ENCODE measurements around the gene EML1.

EML1 gene

DNA sequence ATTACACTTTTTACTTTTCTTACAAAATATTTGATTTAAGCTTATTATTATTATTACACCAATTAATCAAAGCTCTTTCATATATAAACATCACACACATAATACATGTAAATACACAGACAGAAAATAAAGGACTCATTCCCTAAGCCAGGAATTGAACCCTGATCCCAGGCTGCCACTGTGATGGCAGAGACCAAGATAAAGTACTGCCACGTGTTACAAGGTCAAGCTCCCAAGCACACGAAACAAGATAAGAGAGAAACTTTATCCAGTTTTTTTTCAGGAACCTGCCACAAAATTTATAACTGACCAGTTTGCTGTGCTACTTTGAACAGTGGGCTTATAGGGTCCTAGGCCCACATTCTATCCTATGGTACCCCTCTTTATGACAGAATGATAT lies 111.3 kb downstream of the EML1 start:
- DNase-seq (ENCODE audit: low read depth in 2 of 2): no peak

DNA sequence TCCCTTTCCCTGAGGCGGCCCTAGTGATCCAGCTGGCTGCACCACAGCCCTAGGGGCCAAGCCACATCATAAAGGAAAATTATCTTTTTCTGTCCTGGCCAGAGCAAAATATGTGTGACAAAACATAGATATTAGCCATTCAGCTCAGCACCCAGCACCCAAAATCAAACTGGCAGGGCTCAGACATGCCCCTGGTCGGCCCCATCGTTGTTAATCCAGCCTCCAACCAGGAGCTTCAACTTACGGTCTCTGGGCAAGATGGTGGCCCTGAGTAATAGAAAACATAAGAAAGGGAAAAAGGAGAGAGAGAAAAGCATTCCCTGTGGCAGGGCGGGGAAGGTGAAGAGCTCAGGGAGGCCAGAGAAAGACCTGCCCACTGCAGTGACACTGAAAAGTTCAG lies 111.9 kb downstream of the EML1 start:
- DNase-seq (ENCODE audit: low read depth in 2 of 2): no peak

DNA sequence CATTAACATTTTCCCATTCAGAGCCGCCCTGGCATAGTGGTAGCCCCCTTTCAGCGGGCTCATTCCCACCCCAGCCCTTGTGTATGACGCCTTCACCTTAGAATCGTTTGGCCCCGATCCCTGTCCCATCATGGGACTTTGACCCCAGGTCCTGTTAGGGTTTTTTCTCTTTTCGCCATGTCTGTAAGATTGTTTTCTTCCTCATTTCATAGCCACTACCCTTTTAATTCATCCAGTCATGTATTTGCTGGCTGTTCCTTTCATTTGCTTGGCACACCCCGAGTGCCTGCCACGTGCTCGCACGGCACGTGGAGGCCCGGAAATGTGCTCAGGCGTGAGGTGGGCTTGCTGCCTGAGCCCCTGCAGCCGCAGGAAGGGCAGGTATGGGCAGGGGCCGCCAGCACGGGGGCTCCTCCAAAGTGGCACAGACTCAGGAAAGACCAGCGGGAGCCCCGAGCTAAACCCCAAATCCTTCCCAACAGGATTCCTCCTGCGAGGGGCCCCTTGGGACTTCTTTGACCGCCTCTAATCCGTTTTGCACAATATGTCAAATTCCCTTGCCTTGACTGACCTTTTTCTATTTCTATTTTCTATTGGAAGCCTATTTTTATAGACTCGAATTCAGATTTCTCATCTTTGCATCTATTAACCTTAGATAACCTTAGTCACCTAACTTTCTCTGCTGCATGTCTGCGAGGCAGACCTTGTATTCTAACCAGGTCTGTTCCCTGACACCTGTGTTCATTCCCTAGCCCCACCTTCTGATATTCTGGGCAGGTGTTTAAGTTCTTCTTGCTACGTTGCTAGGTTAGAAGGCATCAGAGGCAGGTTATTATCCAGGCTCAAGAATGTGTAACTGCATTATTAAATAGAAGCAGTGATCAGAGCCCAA lies 114.8 kb downstream of the EML1 start:
- DNase-seq (ENCODE audit: low read depth in 2 of 2): no peak

DNA sequence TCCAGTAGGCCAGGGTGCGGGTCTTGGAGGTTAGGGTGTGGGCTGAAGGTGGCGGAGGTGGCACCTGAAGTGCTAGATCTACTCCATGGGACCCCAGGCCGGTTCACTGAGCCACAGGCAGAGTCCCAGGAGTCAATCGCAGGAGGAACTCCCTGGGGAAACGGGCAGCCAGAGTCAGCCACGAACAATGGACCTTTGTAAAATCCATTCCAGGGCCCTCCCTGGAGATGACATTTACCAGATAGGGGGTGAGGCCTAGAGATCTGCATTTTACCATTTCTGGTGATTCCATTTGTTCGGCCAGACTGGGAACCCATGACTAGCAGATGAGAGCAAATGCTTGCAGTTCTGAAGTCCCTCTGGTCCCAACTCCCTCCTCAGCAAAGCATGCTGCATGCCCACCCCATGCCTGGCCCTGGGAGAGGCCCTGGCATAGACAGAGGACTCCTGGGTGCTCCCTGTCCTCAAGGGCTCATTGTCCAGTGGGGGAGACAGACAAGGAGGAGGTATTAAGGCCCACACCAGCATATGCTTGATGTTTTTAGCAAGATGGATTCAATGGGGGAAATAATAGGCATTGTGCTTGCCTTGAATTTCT lies 115.5 kb downstream of the EML1 start:
- DNase-seq (ENCODE audit: low read depth in 2 of 2): no peak

DNA sequence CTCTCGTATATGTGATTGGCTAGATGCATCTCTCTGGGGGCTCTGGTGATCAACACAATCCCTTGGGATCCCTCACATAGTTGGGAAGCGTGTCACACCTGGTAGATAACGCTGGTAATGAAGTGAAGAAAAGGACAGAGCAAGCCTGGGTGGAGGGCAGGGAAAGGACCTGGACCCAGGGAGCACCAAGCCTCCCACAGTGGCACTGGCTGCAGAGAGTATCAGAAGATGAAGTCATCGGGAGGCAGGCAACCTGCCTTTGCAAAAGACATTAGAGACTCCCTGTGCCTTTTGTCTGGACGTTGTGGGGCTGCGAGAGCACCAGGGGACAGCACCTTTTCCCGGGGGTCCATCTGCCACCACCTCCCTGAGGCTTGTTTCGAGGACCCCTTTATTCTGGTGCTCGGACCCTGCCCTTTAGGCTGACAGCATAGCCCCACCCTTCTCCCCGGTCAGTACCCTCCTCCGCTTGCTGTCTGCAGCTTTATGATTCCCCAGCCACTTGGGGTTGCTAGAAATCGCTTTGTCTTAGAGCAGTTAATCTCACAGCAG lies 116.4 kb downstream of the EML1 start:
- DNase-seq (ENCODE audit: low read depth in 2 of 2): no peak

DNA sequence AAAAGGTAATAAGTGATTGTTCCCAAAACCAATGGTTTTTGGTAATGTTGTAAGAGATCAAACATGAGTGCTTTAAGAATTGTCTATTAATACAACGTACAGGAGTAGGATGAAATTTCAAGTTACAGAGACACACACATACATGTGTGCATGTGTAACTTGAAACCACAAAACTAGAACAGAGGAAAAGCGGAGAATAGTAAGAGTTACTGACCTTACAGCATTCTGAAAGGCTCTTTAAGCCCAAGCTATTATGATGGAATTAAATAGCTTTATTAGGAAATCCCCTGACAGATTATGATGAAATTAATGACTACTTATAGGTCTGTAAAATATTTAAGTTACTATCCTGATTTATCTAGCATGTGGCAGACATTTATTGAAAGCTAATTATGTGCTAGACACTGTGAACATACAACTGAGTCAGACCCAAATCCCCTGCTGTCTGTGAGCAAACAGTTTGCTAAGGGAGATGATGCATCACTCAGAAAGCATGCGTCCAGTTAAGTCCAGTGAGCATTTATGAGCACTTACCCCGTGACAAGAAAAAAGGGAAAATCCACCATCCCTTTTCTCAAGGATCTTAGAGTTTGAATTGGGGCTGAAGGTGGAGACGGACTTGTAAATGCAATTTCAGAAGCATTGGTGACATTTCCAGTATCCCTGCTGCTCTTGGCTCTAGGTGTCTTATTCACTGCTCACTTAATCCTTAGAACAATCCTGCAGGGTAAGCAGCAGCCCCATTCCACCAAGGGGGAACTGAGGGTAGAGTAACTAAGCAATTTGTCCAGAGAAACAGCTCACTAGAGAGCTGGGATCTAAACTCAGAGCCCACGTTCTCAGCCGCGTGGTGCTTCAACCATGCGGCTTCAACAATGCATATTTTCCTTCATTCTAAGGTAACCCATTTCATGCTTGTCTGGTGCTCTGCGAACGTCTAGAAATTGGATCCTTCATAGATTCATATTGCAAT lies 117.4 kb downstream of the EML1 start:
- no peak for DNase-seq (ENCODE audit: low read depth in 2 of 2)

DNA sequence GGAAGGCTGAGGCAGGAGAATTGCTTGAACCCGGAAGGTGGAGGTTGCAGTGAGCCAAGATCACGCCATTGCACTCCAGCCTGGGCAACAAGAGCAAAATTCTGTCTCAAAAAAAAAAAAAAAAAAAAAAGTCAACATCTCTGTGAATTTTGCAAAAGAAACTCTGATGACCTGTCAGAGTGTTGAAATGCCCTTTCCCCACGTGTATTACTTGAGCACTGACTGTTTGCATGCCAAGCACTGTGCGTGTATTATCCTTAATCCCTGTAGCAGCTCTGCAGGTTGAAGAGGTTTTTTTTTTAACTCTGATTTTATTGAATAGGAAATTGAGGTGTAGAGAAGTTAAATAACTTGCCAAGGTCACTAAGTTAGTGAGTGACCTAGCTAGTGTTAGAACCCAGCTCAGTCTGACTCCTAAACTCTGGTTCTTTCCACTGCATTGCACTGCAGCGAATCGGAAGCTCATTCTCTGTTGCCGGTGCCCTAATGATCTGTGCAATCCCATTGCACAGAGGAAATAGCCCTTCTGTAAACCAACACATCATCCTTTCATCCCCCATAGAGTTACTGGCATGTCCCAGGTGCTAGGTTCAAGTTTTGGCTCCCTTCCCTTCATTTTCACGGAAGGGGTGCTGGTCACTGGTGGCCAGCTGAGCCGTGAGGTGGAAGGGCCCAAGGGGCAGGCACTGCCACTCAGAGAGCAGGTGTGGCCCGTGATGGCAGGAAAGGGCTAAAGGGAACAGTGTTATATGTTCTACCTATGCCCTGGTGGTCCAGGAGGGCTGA lies 122.3 kb downstream of the EML1 start:
- DNase-seq (ENCODE audit: low read depth in 2 of 2): no peak

DNA sequence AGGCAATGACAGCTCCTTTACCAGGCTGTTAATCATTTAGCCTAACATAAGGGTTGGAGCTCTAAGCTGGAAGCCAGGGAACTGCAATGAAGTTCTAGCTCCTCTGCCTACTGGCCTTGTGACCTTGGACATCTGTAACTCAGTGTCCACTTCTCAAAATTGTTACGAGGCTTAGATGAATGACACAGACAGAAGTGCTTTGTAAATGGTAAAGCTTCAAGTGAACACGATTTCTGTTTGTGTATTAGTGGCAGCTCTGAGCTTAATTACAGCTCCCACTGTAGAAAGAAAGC lies 122.8 kb downstream of the EML1 start:
- DNase-seq (ENCODE audit: low read depth in 2 of 2): no peak

DNA sequence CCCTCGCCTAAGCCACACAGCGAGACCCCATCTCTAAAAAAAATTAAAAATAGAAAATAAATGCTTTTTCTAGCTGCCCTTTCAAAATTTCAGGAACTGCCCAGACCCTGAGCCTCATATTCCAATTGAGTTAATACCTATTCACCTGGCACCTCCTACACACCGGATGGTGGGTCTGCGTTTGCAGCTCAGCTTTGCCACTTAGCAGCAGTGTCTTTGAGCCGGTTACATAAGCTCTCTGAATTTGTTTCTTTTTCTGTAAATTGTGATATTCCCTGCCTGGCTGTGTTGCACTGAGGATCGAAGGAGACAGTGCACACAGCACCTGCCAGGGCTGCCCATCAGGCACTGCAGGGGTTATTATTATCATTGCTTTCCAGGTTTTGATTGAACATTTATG lies 125.6 kb downstream of the EML1 start:
- DNase-seq (ENCODE audit: low read depth in 2 of 2): no peak

DNA sequence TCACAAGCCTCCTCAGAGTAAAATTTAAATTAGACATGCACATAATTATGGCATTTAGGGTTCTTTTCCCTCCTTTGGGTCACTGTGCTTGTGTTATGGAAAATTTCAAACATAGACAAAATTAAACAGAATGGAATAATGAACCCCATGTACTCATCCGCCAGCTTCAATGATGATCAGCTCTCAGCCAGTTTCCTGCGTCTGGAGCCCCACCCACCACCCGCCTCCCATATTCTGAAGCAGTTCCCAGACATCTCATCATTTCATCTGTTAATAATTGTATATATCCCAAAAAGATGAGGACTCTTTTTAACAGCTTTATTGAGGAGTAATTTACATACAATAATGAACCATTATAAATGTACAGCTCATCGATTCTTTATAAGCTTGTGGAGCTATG lies 128.2 kb downstream of the EML1 start:
- DNase-seq (ENCODE audit: low read depth in 2 of 2): no peak

DNA sequence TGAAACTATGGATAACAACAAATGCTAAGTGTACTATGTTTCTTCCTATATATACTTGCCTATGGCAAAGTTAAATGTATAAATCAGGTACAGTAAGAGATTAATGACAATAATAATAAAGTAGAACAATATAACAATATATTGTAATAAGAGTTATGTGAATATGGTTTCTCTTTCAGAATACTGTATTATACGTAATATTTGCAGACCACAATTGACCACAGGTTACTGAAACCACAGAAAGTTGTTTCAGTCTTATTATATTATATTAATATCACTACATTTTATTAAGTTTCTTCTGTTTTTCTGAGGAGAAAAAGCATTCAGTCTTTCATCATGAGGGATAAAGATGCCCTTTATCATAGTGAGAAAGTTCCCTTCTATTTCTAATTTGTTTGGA lies 131.2 kb downstream of the EML1 start:
- no peak for DNase-seq (ENCODE audit: low read depth in 2 of 2)

DNA sequence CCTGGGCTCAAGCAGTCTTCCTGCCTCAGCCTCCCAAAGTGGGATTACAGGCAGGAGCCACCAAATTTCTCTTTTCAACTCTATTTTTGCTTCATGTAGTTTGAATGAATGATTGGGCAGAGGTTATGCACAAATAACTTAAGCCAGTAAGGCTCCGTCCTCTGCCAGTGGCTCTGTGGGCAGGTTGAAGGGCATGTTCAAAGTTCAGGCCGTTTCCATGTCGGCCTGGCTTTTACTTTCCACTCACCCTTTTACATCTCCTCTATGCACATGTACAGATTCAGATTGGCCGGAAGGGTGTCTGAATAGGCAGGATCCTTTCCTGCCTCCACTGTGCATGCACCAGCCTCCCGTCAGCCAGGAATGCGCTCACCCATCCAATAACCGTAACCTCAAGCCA lies 132.3 kb downstream of the EML1 start:
- no peak for DNase-seq (ENCODE audit: low read depth in 2 of 2)

DNA sequence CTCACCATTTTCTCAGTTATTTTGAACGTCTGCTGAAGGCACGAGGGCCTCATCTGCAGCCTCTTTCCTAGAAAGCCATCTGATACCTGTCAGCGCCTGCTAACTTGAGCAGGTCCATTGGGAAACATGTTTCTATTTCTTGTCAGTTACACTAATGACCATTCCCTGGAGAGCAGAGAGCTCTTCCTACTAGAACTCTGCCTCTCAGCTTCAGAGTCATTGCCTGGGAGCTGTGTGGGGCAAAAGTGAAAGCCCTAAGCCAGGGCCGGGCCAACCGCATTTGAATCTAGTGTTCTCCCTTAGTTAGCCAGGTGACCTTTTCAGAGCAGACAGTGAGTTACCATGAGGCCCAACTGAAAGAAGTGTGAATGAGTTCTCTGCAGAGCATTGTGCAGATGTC lies 135.8 kb downstream of the EML1 start:
- DNase-seq (ENCODE audit: low read depth in 2 of 2): no peak

DNA sequence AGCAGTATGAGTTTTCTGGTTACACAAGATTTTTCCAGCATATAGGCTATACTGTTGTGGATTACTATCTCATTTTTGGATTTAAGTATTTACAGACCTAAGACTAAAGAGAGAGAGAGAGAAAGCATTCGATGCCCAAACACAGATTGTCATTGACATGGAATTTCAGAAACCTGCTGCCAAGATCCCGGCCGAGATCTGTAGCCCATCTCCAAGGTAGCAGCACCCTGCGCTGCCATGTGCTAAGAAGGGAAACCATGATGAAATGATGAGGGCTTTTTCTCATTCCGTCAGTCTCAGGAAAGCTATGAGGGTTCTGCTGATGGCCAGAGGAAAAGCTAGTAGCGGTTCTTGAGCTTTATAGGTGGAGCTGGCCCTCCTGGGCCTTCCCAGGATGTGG lies 136.4 kb downstream of the EML1 start:
- DNase-seq (ENCODE audit: low read depth in 2 of 2): no peak

DNA sequence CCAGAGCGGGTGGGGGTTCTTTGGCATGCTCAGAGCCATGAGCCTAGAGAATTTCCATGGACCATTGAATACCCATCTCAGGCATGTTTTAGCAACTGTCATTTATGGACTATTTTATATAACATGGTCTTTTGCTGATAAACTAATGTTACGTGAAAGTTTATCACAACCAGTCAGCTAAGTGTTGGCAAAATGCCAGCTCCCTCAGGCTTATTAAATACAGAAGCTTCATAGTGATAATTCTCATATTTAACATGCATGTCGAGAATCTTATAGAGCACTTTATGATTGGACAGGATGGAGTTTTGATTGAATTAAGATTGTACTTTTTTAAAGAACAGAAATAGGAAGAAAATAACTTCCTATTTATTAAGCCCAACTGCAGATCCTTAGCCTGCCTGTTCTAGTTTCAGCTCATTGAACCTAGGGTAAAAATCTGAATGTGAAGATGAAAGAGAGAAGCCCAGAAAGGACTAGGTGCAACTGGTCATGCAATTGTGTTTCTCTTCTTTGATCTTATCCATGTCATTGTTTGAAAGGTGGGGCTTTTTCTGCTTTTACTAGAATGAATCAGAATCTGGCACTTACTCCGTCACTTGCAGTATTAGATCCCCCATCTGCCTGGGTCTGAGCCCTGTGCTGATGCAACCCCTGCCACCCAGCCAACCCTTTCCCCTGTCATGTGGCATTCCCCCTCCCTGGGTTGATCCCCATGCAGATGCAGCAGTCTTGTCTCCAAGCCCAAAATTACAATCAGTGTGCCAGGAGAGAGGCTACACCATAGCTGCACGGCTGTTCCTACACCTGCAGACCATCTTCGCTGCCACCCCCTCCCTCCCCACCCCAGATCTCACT lies 137.4 kb downstream of the EML1 start:
- peak; percentile 15 to 46 for DNase-seq (ENCODE audit: low read depth in 2 of 2)

DNA sequence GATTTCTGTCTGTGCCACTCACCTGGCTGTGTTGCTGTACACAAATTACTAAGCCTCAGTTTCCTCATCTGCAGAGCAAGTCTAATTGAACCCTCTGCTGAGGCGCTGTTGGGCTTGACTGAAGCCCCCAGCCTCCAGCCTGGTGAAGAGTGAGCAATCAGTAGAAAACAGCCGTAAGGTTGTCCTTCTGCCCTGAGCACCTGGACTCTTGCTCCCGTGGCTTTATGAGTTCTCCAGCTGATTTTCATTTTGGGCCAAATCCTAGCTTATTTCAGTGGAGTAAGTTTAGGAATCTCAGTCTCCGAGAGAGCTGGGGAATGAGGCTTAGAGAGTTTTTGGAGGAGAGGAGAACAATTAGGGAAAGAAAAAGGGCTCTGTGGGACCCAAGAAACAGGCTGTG lies 138.1 kb downstream of the EML1 start:
- no peak for DNase-seq (ENCODE audit: low read depth in 2 of 2)

DNA sequence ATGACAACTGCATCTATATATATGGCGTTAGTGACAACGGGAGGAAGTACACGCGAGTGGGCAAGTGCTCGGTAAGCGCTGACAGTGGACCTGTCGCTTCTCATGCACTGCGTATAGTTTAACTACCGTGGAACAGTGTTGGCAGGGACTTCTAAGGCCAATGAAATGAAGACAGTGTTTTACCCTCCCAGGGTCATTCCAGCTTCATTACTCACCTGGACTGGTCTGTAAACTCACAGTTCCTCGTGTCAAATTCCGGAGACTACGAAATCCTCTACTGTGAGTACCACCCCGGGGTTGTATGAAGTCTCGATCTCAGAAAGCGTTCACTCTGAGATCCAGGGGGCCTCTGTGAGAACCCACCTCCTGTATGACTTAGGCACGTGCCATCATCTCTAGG lies 142.8 kb downstream of the EML1 start:
- DNase-seq (ENCODE audit: low read depth in 2 of 2): no peak

DNA sequence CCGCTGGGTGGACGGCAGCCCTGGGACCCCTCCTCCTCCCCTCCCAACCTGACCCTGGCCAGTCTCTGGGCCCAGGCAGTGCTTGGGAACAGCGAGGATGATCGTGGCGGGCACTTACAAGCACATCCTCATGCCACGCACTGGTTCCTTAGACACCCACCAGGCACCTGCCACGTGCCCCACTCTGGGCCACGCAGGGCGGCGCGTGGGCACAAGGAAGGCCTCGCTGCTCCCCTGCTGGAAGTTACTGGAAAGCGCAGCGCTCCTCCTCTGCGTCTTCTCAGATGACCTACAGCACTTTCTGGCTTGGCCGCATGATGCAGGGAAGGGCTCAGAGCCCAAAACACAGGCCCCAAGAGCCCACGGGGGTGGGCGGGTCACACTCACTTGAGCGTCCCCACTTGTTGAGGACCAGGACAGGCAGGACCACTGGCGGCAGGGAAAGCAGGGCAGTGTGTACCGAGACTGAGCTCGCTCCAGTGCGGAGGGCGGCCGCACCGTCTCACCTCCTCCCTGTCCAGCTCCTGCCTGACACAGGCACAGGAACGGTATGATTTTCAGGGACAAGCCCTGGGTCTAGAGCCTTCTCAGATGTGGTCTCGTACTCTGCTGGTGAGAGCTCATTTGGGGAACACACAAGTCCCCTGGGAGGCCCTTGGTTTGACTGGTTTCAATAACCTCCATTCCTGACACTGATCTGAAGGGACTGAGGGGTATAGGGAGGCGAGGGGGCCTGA lies 143.7 kb downstream of the EML1 start:
- no peak for DNase-seq (ENCODE audit: low read depth in 2 of 2)

DNA sequence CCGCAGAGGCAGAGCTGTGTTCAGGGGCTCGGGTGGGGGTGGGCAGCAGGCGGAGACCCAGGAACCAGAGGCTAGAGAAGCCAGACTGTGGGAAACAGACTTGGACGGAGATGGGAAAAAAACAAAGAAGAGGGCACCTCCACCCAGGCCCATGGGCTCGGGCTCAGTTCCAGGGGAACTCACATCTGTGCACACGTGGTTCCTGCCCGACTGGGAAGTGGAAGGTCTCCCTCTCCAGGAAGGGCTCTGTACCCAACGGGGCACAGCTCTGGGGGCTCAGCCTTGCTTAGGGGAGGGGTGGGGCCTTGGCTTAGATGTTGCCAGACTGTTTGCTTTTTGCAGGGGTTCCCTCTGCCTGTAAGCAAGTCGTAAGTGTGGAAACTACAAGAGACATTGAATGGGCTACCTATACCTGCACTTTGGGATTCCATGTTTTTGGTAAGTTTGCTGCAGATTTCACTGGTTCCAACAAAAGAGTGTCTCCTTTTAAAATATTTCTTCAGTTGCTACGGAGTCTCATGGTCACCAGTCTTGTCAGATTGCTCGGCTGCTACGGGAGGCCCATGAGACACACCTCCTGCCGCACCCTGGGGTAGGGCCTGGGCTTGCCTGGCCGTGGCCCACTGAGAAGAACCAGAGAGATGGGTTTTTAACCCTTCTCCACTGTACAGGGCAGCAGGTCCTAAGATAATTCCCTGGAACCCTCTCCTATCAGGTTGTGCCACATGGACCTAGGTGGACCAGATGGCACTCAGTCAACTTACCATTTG lies 144.4 kb downstream of the EML1 start:
- no peak for DNase-seq (ENCODE audit: low read depth in 2 of 2)
